DMS 273 (cell line): ENCODE results near the gene GADL1.

Experiments
- DNase-seq: peaks from one replicate; lab custom pipeline; 2025; ENCODE audit not compliant: unreplicated experiment; lab: John Stamatoyannopoulos, UW

Gene GADL1

GRCh38 chr3:30761374-30761773 is 133.1 kb downstream of the GADL1 start:
- DNase-seq, result no peak

- no peak for DNase-seq
Observed at GRCh38 chr3:30760737-30761136, 133.7 kb downstream of the GADL1 start.

GRCh38 chr3:30760040-30760695 is 134.3 kb downstream of the GADL1 start:
- DNase-seq, result no peak

GRCh38 chr3:30756218-30756617 is 138.2 kb downstream of the GADL1 start:
- DNase-seq, result no peak

- no peak for DNase-seq
Observed at GRCh38 chr3:30754426-30754825, 140.0 kb downstream of the GADL1 start.

GRCh38 chr3:30753766-30754165 is 140.7 kb downstream of the GADL1 start:
- DNase-seq, result no peak

- no peak for DNase-seq
Observed at GRCh38 chr3:30752970-30753369, 141.5 kb downstream of the GADL1 start.

GRCh38 chr3:30752491-30752890 is 142.0 kb downstream of the GADL1 start:
- no peak for DNase-seq

- peak; percentile 58 for DNase-seq
Observed at GRCh38 chr3:30751610-30752299, 142.7 kb downstream of the GADL1 start.

- DNase-seq, result peak; percentile 1
Observed at GRCh38 chr3:30750967-30751366, 143.5 kb downstream of the GADL1 start.

GRCh38 chr3:30749230-30749629 is 145.2 kb downstream of the GADL1 start:
- no peak for DNase-seq

GRCh38 chr3:30747771-30748281 is 146.6 kb downstream of the GADL1 start:
- DNase-seq, result peak; percentile 41

- DNase-seq, result no peak
Observed at GRCh38 chr3:30743641-30744317, 150.7 kb downstream of the GADL1 start.

GRCh38 chr3:30742796-30743619 is 151.5 kb downstream of the GADL1 start:
- DNase-seq, result no peak

GRCh38 chr3:30741889-30742288 is 152.6 kb downstream of the GADL1 start:
- no peak for DNase-seq

GRCh38 chr3:30738605-30739004 is 155.9 kb downstream of the GADL1 start:
- DNase-seq, result no peak

GRCh38 chr3:30737743-30738499 is 156.5 kb downstream of the GADL1 start:
- DNase-seq, result no peak

- no peak for DNase-seq
Observed at GRCh38 chr3:30733696-30734095, 160.8 kb downstream of the GADL1 start.

- DNase-seq, result no peak
Observed at GRCh38 chr3:30733209-30733608, 161.3 kb downstream of the GADL1 start.

GRCh38 chr3:30730967-30731366 is 163.5 kb downstream of the GADL1 start:
- peak; percentile 1 for DNase-seq
